Naive B cell (primary cell): ENCODE results near the gene NPAS4. TPM values are rescaled to one million over a fixed set of nuclear protein-coding genes. Genes with fewer than 3 reads are reported as not detected.
"Not testable (repeated sequence)": the region's sequence is repeated elsewhere in the genome, so short reads cannot be mapped to it uniquely, and the experiment has no call there.

Experiments used
- ATAC-seq, 2 donors: fragments of 150-1000 bp; cut with Tn5 transposase; 2 replicates each; pipeline ENCODE4 v1.10.0; 2021; ENCODE audit warnings: low read depth in 2 of 2, mild to moderate bottlenecking in 2 of 2, moderate library complexity in 2 of 2
- DNase-seq: peaks from one replicate; pipeline ENCODE4 v3.0.0; 2022
- H3K27ac Mint-ChIP-seq, 6 donors: one replicate each; pipeline ENCODE4 v1.8.0; 2020 to 2022; ENCODE audit warnings: mild to moderate bottlenecking in 6 of 6, mixed read lengths in 6 of 6, moderate library complexity in 5 of 6, inconsistent platforms in 2 of 6
- H3K27me3 Mint-ChIP-seq, 3 donors: one replicate each; pipeline ENCODE4 v1.8.0; 2021 to 2022; ENCODE audit warnings: mixed read lengths in 3 of 3, mild to moderate bottlenecking in 1 of 3
- H3K36me3 Mint-ChIP-seq, 2 donors: one replicate each; pipeline ENCODE4 v1.8.0; 2020 to 2022; ENCODE audit warnings: mixed read lengths in 2 of 2, inconsistent platforms in 1 of 2, mild to moderate bottlenecking in 1 of 2
- H3K4me1 Mint-ChIP-seq, 3 donors: one replicate each; pipeline ENCODE4 v1.8.0; 2020 to 2022; ENCODE audit warnings: mixed read lengths in 3 of 3, inconsistent platforms in 1 of 3, mild to moderate bottlenecking in 1 of 3, moderate library complexity in 1 of 3
- H3K4me3 Mint-ChIP-seq, 8 donors: one replicate each; pipeline ENCODE4 v1.8.0; 2020 to 2022; ENCODE audit warnings: mild to moderate bottlenecking in 8 of 8, mixed read lengths in 8 of 8, moderate library complexity in 8 of 8, inconsistent platforms in 2 of 8
- H3K9me3 Mint-ChIP-seq, 7 donors: one replicate each; pipeline ENCODE4 v1.8.0; 2020 to 2022; ENCODE audit warnings: mixed read lengths in 7 of 7, mild to moderate bottlenecking in 5 of 7, inconsistent platforms in 2 of 7, moderate library complexity in 1 of 7
- polyA plus RNA-seq, 6 donors: library from polyadenylated mRNA; unstranded; fragments of 300-500 nt; fragmentation: Illumina TruSeq; gene quantifications; one replicate each; pipeline ENCODE4 v1.2.3, GENCODE V29; 2021; ENCODE audit warnings: low read depth in 6 of 6

The NPAS4 gene
- polyA plus RNA-seq, 6 donors from 2014 or later, result not detected

DNA sequence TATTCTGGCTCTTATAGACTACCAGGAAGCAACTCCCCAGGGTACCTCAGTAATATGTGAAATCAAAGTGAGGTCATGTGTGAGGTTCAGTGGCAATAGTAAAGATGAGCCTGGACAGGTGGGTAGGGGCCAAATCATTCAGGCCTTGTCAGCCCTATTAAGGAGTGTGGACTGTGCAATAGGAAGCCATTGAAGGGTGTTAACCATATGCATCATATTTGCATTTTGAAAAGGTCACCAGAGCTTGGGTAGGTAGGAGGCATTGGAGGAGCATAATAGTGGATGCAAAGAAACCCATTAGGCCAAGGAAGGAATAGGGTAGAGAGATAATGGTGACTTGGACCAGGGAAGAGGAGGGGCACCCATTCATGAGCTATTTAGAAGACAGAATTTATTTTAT, 26.2 kb downstream of the NPAS4 start:
- Mint-ChIP-seq H3K4me3 (no peak overlapping the region), H3K9me3 (peaks cover 8 to 21% (median 14%) of the 10 kb centered on the region in 7 donors), H3K27me3 (no peaks in the 10 kb centered on the region), H3K4me1 (no peaks in the 10 kb centered on the region), H3K27ac (no peak overlapping the region), H3K36me3 (peaks cover 5 to 13% of the 10 kb centered on the region in 2 donors)
- DNase-seq (no peak), ATAC-seq (no peak)

DNA sequence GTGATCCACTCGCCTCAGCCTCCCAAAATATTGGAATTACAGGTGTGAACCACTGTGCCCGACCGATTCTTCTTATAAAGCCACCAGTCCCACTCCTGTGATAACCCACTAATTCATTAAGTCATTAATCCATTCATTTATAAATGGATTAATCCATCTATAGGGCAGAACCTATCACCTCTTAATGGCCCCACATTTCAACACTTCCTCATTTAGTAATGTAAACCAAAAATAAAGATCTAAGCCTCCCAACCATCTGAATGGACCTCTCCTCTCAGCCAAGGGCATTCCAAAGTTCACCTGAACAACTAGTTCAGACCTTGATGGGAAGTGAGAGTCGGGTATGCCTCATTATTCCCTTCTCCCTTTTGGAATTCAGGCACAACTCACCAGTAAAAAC, 27.7 kb downstream of the NPAS4 start:
- peaks cover 0 to 6% of the 10 kb centered on the region in 2 donors for H3K36me3 Mint-ChIP-seq
- ATAC-seq (no peak), DNase-seq (no peak)
- peak overlapping the region in 1 of 6 donors; percentile 12 for H3K27ac Mint-ChIP-seq
- H3K27me3 Mint-ChIP-seq, result no peaks in the 10 kb centered on the region
- peaks cover 4 to 10% (median 6%) of the 10 kb centered on the region in 7 donors for H3K9me3 Mint-ChIP-seq
- H3K4me1 Mint-ChIP-seq, result no peaks in the 10 kb centered on the region
- no peak overlapping the region for H3K4me3 Mint-ChIP-seq

DNA sequence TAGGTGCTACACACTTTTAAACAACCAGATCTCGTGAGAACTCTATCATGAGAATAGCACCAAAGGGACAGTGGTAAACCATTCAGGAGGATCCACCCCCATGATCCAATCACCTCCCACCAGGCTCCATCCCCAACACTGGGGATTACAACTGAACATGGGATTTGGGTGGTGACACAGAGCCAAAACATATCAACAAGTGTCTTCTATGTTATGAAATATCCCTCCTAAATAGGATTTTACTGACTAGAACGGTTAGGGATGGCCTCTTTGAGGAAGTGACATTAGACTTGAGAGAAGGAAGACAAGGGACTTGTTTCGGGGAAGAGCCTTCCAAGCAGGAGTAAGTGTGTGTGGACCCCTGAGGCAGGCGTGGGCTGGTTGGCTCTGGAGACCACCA, 29.7 kb downstream of the NPAS4 start:
- H3K4me3 Mint-ChIP-seq, result no peak overlapping the region
- DNase-seq, result no peak
- ATAC-seq, result no peak
- no peaks in the 10 kb centered on the region for H3K27me3 Mint-ChIP-seq
- H3K4me1 Mint-ChIP-seq, result peaks cover 5 to 15% (median 12%) of the 10 kb centered on the region in 3 donors
- no peaks in the 10 kb centered on the region for H3K36me3 Mint-ChIP-seq
- peaks cover 0 to 2% (median 0%) of the 10 kb centered on the region in 7 donors for H3K9me3 Mint-ChIP-seq
- H3K27ac Mint-ChIP-seq, result no peak overlapping the region

DNA sequence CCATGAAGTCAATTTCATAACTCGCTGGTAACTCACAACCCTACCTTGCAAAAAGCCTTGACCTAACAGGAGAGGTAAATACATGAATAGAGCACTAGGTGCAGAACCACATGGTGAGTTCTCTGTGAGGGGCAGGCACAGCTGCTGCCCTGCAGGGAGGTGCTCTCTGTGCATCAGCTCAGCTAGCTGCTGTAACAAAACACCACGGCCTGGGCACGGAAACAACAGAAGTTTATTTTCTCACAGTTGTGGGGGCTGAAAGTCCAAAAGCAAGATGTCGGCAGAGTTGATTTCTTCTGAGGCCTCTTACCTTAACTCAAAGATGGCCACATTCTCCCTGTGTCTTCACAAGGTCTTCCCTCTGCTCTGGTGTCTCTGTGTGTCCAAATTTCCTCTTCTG, 30.8 kb downstream of the NPAS4 start:
- H3K36me3 Mint-ChIP-seq, result no peaks in the 10 kb centered on the region
- no peak overlapping the region for H3K4me3 Mint-ChIP-seq
- H3K27ac Mint-ChIP-seq, result no peak overlapping the region
- H3K4me1 Mint-ChIP-seq, result peaks cover 9 to 24% (median 18%) of the 10 kb centered on the region in 3 donors
- no peak for ATAC-seq
- H3K9me3 Mint-ChIP-seq, result no peaks in the 10 kb centered on the region
- DNase-seq, result no peak
- H3K27me3 Mint-ChIP-seq, result no peaks in the 10 kb centered on the region

DNA sequence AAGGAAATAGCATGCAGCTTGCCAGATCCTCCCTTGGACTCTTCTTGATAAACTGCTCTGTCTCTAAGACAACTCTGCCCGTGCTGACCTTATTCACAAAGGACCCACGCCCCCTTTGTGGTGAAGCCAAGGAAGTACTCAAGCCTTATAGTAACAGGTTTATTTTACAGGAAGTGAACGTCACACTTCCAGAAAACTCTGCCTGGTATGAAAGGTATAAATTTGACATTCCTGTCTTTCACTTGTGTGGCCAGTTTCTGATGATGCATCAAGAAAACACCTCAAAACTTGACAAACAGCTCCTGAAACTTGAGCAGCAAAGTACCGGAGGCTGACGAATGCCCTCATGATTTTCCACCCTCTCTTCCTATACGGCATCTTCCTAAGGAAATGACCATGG, 33.4 kb downstream of the NPAS4 start:
- H3K4me3 Mint-ChIP-seq, result no peak overlapping the region
- DNase-seq (no peak), ATAC-seq (no peak)
- no peaks in the 10 kb centered on the region for H3K36me3 Mint-ChIP-seq
- no peaks in the 10 kb centered on the region for H3K27me3 Mint-ChIP-seq
- H3K4me1 Mint-ChIP-seq, result peaks cover 22 to 46% (median 37%) of the 10 kb centered on the region in 3 donors
- peak overlapping the region in 1 of 6 donors; percentile 29 for H3K27ac Mint-ChIP-seq
- no peaks in the 10 kb centered on the region for H3K9me3 Mint-ChIP-seq

DNA sequence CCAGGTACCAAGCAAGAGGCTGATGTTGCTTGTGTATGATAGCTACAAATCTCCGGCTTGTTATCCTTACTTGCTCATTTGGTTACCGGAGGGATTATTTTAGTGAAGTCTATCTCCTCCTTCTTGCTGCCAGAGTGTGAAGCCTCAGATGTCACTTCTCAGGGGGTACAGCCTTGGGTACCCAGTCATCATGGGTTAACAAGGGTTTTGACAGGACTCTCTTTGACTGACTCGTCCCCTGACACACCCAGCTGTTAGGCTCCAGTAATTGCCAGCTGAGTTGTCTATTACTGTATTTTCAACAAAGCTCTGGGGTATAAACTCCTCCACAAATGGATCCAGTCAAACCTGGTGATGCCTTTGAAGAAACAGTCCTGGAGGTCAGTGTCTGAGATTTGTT, 34.0 kb downstream of the NPAS4 start:
- Mint-ChIP-seq H3K27ac (peak overlapping the region in 4 of 6 donors; percentile 13 to 85 (median 38)), H3K4me3 (peak overlapping the region in 1 of 8 donors; percentile 61), H3K9me3 (peaks cover 0 to 2% (median 0%) of the 10 kb centered on the region in 7 donors), H3K36me3 (no peaks in the 10 kb centered on the region), H3K4me1 (peaks cover 26 to 52% (median 42%) of the 10 kb centered on the region in 3 donors), H3K27me3 (no peaks in the 10 kb centered on the region)
- ATAC-seq (no peak), DNase-seq (no peak)

DNA sequence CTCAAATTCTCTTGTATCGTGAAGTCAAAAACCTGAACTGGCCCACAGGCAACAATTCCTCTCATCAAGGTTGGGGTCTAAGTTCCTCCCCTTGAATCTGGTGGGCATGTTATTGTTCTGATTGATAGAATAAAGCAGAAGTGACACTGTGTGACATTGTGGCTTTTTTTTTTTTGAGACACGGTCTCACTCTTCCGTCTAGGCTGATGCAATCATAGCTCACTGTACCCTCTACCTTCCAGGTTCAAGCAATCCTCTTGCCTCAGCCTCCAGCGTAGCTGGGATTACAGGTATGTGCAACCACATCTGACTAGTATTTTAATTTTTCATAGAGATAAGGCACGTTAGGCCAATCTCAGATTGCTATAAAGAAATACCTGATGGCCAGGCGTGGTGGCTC, 37.0 kb downstream of the NPAS4 start:
- peak overlapping the region in 5 of 6 donors; percentile 25 to 95 (median 90) for H3K27ac Mint-ChIP-seq
- peak; percentile 88 to 89 for ATAC-seq
- peak overlapping the region; percentile 4 to 84 (median 51) for H3K4me3 Mint-ChIP-seq
- no peaks in the 10 kb centered on the region for H3K36me3 Mint-ChIP-seq
- no peaks in the 10 kb centered on the region for H3K27me3 Mint-ChIP-seq
- H3K4me1 Mint-ChIP-seq, result peaks cover 30 to 68% (median 58%) of the 10 kb centered on the region in 3 donors
- peaks cover 0 to 2% (median 0%) of the 10 kb centered on the region in 7 donors for H3K9me3 Mint-ChIP-seq
- DNase-seq, result peak; percentile 62

DNA sequence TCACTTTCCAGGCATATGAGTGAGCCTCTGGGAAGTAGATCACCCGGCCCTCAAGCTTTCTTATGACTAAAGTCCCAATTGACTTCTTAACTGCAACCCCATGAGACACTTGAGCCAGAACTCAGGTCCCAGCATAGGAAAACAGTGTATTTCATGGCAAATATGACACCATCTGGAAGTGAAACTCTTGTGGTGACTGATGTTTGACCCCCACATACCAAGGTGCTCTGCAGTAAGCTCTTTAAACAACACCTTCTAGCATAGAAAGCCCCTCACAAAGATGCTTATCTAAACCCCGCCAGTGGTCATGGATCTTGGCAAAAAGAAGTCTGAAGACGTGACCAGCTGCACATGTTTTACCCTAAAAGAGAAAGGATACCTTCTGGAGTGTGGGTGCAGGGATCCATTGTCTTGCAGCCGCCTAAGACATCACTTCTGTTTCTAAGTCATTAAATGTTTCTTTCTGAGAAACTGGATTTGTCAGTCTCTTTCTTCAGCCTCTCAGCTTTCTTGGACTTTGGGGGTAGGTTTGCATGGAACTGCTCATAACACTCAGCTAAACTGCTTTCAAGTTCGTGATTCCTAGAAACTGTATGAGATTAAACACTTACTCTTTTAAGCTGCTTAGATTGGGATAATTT, 38.4 kb downstream of the NPAS4 start:
- peak overlapping the region in 5 of 6 donors; percentile 15 to 95 (median 90) for H3K27ac Mint-ChIP-seq
- DNase-seq (peak; percentile 52), ATAC-seq (peak; percentile 58 to 65)
- no peaks in the 10 kb centered on the region for H3K36me3 Mint-ChIP-seq
- H3K9me3 Mint-ChIP-seq, result peaks cover 0 to 4% (median 0%) of the 10 kb centered on the region in 7 donors
- peak overlapping the region in 7 of 8 donors; percentile 1 to 74 (median 40) for H3K4me3 Mint-ChIP-seq
- peaks cover 30 to 72% (median 58%) of the 10 kb centered on the region in 3 donors for H3K4me1 Mint-ChIP-seq
- no peaks in the 10 kb centered on the region for H3K27me3 Mint-ChIP-seq

DNA sequence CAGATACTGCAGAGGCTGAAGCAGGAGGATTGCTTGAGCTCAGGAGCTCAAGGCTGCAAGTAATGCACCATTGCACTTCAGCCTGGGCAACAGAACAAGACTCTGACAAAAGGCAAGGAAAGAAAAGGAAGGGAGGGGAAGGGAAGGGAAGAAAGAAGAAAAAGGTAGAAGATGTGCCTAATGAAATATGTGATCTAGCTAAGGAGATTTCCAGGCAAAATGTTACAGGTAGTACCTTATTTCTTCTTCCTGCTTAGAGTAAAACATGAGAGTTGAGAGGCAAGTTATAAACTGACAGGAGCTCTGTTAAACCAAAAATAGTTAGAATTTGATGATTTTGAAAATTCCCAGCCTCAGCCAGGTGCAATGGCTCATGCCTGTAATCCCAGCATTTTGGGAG, 41.2 kb downstream of the NPAS4 start:
- Mint-ChIP-seq H3K36me3 (no peaks in the 10 kb centered on the region), H3K9me3 (peaks cover 0 to 4% (median 0%) of the 10 kb centered on the region in 7 donors), H3K4me3 (no peak overlapping the region), H3K4me1 (peaks cover 38 to 67% (median 61%) of the 10 kb centered on the region in 3 donors), H3K27ac (no peak overlapping the region), H3K27me3 (no peaks in the 10 kb centered on the region)
- ATAC-seq (no peak), DNase-seq (no peak)

DNA sequence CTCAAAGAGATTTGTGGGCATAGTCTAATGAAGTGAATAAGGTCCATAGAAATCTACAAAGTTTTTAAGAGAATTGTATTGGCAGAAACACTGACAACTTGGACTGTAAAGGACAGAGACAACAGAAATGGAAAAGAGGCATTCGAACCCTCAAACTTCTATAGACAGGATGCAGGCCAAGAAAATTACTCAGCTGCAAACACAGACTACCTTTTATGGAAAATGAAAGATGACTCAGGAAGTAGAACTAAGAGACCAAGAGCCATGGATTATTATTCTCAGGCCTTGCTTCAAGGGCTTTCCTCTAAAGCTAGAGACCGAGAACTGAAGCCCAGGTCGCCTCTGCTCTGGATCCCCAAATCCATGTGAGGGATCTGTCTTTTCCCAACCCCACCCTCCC, 42.1 kb downstream of the NPAS4 start:
- no peaks in the 10 kb centered on the region for H3K27me3 Mint-ChIP-seq

DNA sequence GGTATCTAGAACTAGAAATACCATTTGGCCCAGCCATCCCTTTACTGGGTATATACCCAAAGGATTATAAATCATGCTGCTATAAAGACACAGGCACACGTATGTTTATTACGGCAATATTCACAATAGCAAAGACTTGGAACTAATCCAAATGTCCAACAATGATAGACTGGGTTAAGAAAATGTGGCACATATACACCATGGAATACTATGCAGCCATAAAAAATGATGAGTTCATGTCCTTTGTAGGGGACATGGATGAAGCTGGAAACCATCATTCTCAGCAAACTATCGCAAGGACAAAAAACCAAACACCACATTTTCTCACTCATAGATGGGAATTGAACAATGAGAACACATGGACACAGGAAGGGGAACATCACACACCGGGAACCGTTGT, 43.3 kb downstream of the NPAS4 start:
- Mint-ChIP-seq H3K4me3 (peak overlapping the region in 1 of 8 donors; percentile 71), H3K4me1 (peaks cover 30 to 63% (median 50%) of the 10 kb centered on the region in 3 donors)
- ATAC-seq, DNase-seq, H3K36me3 Mint-ChIP-seq, H3K9me3 Mint-ChIP-seq, H3K27me3 Mint-ChIP-seq, H3K27ac Mint-ChIP-seq: not testable (repeated sequence)

More for the DNA sequence above, 42.1 kb downstream of the NPAS4 start:
- ATAC-seq, result no peak
- no peak for DNase-seq
- Mint-ChIP-seq H3K4me1 (peaks cover 38 to 68% (median 62%) of the 10 kb centered on the region in 3 donors), H3K4me3 (peak overlapping the region in 1 of 8 donors; percentile 18), H3K27ac (no peak overlapping the region), H3K9me3 (peaks cover 0 to 4% (median 0%) of the 10 kb centered on the region in 7 donors), H3K36me3 (no peaks in the 10 kb centered on the region)

DNA sequence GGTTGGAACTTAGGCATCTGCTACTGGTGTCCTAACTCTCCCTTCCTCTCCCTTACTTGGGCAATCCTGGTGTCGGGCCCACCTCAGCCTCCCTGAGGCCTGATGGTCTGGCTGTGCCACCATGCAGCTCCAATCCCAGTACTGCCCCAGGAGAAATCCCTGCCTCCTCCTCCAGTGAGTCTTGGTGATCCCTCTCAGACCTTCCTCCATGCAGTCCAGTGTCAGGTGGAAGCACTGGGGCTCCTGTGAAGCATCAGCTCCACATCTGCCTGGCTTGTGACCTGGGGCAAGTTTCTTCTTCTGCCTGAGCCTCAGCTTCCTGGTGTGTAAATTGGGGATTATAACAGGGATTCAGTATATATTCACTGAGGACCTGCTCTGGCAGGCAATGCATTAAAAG, 44.1 kb downstream of the NPAS4 start:
- Mint-ChIP-seq H3K4me3 (peak overlapping the region in 6 of 8 donors; percentile 89 to 95 (median 92)), H3K27ac (peak overlapping the region in 1 of 6 donors; percentile 69), H3K4me1 (peaks cover 24 to 56% (median 44%) of the 10 kb centered on the region in 3 donors), H3K36me3 (no peaks in the 10 kb centered on the region), H3K9me3 (peaks cover 0 to 1% (median 0%) of the 10 kb centered on the region in 7 donors), H3K27me3 (no peaks in the 10 kb centered on the region)
- DNase-seq (no peak), ATAC-seq (no peak)

DNA sequence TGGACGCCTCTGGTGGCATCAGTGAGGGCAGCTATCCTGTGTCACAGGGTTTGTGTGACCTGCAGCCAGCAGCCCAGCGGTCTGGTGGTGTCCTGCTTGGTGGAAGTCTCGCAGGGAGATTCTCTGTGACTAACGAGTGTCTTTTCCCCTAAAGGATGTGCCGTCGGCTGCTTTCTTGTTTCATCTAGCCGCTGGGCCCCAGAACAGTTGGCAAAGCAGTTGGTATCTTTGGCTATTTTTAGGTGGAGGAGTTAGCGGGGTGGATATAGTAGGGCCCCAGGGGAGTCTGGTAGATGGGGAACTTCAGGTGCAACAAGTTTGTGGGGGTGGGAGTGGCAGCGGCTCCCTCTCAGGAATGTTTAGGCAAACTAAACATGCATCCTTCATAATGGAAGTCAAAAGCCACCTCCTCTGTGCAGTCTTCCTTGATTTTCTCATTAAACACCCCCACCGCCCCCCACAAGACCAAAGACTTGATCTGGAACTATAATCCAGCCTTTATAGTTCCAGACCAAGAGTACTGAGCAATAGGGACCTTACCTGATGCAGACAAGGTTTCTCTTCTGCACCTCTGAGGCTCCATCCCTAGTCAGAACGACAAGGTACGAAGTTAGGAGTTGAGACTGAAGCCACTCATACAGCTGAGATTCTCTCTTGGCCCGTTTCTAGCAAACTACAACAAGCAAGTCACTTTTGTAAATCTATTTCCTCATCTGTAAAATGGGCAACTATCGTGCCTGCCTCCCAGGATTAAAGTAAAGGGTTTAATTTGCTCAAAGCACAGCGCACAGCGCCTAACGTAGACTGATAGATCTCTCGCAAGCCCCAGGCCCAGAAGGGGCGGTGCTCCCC, 44.8 kb downstream of the NPAS4 start:
- Mint-ChIP-seq H3K4me1 (peaks cover 24 to 53% (median 48%) of the 10 kb centered on the region in 3 donors), H3K36me3 (no peaks in the 10 kb centered on the region), H3K27ac (peak overlapping the region; percentile 88 to 97 (median 92)), H3K27me3 (no peaks in the 10 kb centered on the region), H3K4me3 (peak overlapping the region; percentile 89 to 95 (median 92)), H3K9me3 (peaks cover 0 to 1% (median 0%) of the 10 kb centered on the region in 7 donors)
- DNase-seq (peak; percentile 29), ATAC-seq (no peak)
